Vagina (tissue), 2 donors: ENCODE results near the gene AREG. TPM values are rescaled to one million over a fixed set of nuclear protein-coding genes. Genes with fewer than 3 reads are reported as not detected.

Source experiments
- DNase-seq, 2 donors: peaks; one replicate each; pipeline ENCODE4 v3.0.0-alpha.2; 2017; ENCODE audit errors: extremely low spot score in 2 of 2
- H3K27ac ChIP-seq: fragments of 200-600 bp; sonication (generic); one replicate; pipeline ENCODE4 v1.5.1; 2019
- H3K27me3 ChIP-seq: fragments of 200-600 bp; sonication (generic); one replicate; pipeline ENCODE4 v1.5.1; 2019
- H3K36me3 ChIP-seq, 2 donors: fragments of 200-600 bp; sonication (generic); one replicate each; pipeline ENCODE4 v1.5.1; 2017 to 2019
- H3K4me1 ChIP-seq: fragments of 200-600 bp; sonication (generic); one replicate; pipeline ENCODE4 v1.5.1; 2019
- H3K4me3 ChIP-seq, 2 donors: fragments of 200-600 bp; sonication (generic); 1 replicate in 1 of 2; 2 replicates in 1 of 2; pipeline ENCODE4 v1.5.1; 2016 to 2019
- H3K9me3 ChIP-seq: fragments of 200-600 bp; sonication (generic); one replicate; pipeline ENCODE4 v1.5.1; 2019
- CTCF ChIP-seq, 3 experiments: fragments of 450-650 bp in 2 of 3; fragments of 200-600 bp in 1 of 3; sonication (generic) in 1 of 3; IDR thresholded peaks; one replicate each; pipeline ENCODE4 v1.5.1; 2017 to 2019; ENCODE audit warnings: antibody characterized with exemption in 3 of 3, mild to moderate bottlenecking in 2 of 3, moderate library complexity in 2 of 3
- POLR2A ChIP-seq, 2 donors: fragments of 450-650 bp; IDR thresholded peaks; one replicate each; pipeline ENCODE4 v1.6.1; 2017; ENCODE audit warnings: antibody characterized with exemption in 2 of 2, mild to moderate bottlenecking in 2 of 2, moderate library complexity in 2 of 2
- POLR2AphosphoS5 ChIP-seq, 2 donors: sonication (generic); formaldehyde crosslinking; IDR thresholded peaks; one replicate each; pipeline ENCODE4 v1.9.0; 2017; ENCODE audit warnings: antibody characterized with exemption in 2 of 2, mild to moderate bottlenecking in 2 of 2, low read depth in 1 of 2; ENCODE audit not compliant: insufficient read depth in 1 of 2
- intact Hi-C: fragments of 100-400 bp; cut with DNase I; formaldehyde crosslinking; loops from one replicate; pipeline ENCODE4 v1.15.1; 2023
- total RNA-seq: library from RNA; depleted of rRNA; stranded (reverse); fragments of >200 nt; gene quantifications from one replicate; pipeline ENCODE4 v1.2.3, GENCODE V29; 2016

Gene AREG
- total RNA-seq, 1 donor from 2014 or later, result 16.9 TPM

GRCh38 chr4:74402692-74403456 lies 42.1 kb upstream of the AREG start:
- Histone ChIP-seq H3K27me3 (no peaks in the 10 kb centered on the region), H3K27ac (no peak overlapping the region), H3K36me3 (no peaks in the 10 kb centered on the region), H3K4me3 (no peak overlapping the region), H3K9me3 (no peaks in the 10 kb centered on the region), H3K4me1 (no peaks in the 10 kb centered on the region)
- no peak for DNase-seq
- intact Hi-C loops, result no loop called here
- no peak for TF ChIP-seq CTCF (IDR thresholded peaks at IDR 0.05)
- TF ChIP-seq POLR2AphosphoS5 (IDR thresholded peaks at IDR 0.05; ENCODE audit: insufficient read depth in 1 of 2, low read depth in 1 of 2), result no peak
- TF ChIP-seq POLR2A (IDR thresholded peaks at IDR 0.05), result no peak

- no peaks in the 10 kb centered on the region for H3K27me3 ChIP-seq
- intact Hi-C loops, result no loop called here
- no peak overlapping the region for H3K4me3 ChIP-seq
- no peaks in the 10 kb centered on the region for H3K36me3 ChIP-seq
- no peak for DNase-seq
- no peak overlapping the region for H3K27ac ChIP-seq
- TF ChIP-seq POLR2AphosphoS5 (IDR thresholded peaks at IDR 0.05; ENCODE audit: insufficient read depth in 1 of 2, low read depth in 1 of 2) (no peak), CTCF (IDR thresholded peaks at IDR 0.05) (no peak), POLR2A (IDR thresholded peaks at IDR 0.05) (no peak)
- H3K9me3 ChIP-seq, result no peaks in the 10 kb centered on the region
- no peaks in the 10 kb centered on the region for H3K4me1 ChIP-seq
Observed at GRCh38 chr4:74407891-74408290, 37.0 kb upstream of the AREG start.

- H3K36me3 ChIP-seq, result no peaks in the 10 kb centered on the region
- no peaks in the 10 kb centered on the region for H3K9me3 ChIP-seq
- intact Hi-C loops, result no loop called here
- no peak for DNase-seq
- H3K27ac ChIP-seq, result no peak overlapping the region
- no peak overlapping the region for H3K4me3 ChIP-seq
- no peaks in the 10 kb centered on the region for H3K4me1 ChIP-seq
- no peaks in the 10 kb centered on the region for H3K27me3 ChIP-seq
- TF ChIP-seq CTCF (IDR thresholded peaks at IDR 0.05), result no peak
- TF ChIP-seq POLR2AphosphoS5 (IDR thresholded peaks at IDR 0.05; ENCODE audit: insufficient read depth in 1 of 2, low read depth in 1 of 2), result peak in 1 of 2 donors; percentile 51
- TF ChIP-seq POLR2A (IDR thresholded peaks at IDR 0.05), result no peak
Observed at GRCh38 chr4:74408639-74409038, 36.3 kb upstream of the AREG start.

- no peak overlapping the region for H3K27ac ChIP-seq
- no peaks in the 10 kb centered on the region for H3K4me1 ChIP-seq
- no peaks in the 10 kb centered on the region for H3K27me3 ChIP-seq
- no peak overlapping the region for H3K4me3 ChIP-seq
- H3K36me3 ChIP-seq, result no peaks in the 10 kb centered on the region
- TF ChIP-seq POLR2AphosphoS5 (IDR thresholded peaks at IDR 0.05; ENCODE audit: insufficient read depth in 1 of 2, low read depth in 1 of 2) (no peak), POLR2A (IDR thresholded peaks at IDR 0.05) (no peak), CTCF (IDR thresholded peaks at IDR 0.05) (no peak)
- DNase-seq, result no peak
- intact Hi-C loops, result no loop called here
- no peaks in the 10 kb centered on the region for H3K9me3 ChIP-seq
Observed at GRCh38 chr4:74410272-74410671, 34.7 kb upstream of the AREG start.

GRCh38 chr4:74412225-74412624 lies 32.7 kb upstream of the AREG start:
- H3K4me1 ChIP-seq, result no peaks in the 10 kb centered on the region
- H3K4me3 ChIP-seq, result no peak overlapping the region
- H3K27me3 ChIP-seq, result no peaks in the 10 kb centered on the region
- TF ChIP-seq POLR2A (IDR thresholded peaks at IDR 0.05) (no peak), CTCF (IDR thresholded peaks at IDR 0.05) (no peak), POLR2AphosphoS5 (IDR thresholded peaks at IDR 0.05; ENCODE audit: insufficient read depth in 1 of 2, low read depth in 1 of 2) (no peak)
- no peaks in the 10 kb centered on the region for H3K9me3 ChIP-seq
- no peaks in the 10 kb centered on the region for H3K36me3 ChIP-seq
- no peak for DNase-seq
- H3K27ac ChIP-seq, result no peak overlapping the region
- intact Hi-C loops, result no loop called here
